Loucy (cell line): Measurements from ENCODE around the gene CASKIN2.

Experiments used
- CTCF ChIP-seq: fragments of 200-600 bp; sonication (generic); conservative IDR thresholded peaks from 2 replicates; pipeline ENCODE4 v1.5.1; 2014; ENCODE audit warnings: mild to moderate bottlenecking, antibody characterized with exemption, low read length
- EZH2phosphoT487 ChIP-seq: fragments of 200-600 bp; IDR thresholded peaks from 2 replicates; pipeline ENCODE4 v1.6.1; 2018; ENCODE audit warnings: antibody characterized with exemption, mild to moderate bottlenecking, moderate library complexity, borderline replicate concordance

GRCh38 chr17:75499313-75500022 lies 15.9 kb downstream of the CASKIN2 start:
- TF ChIP-seq CTCF (no peak), EZH2phosphoT487 (no peak)
